ENCODE measurements around the gene EFHD2.
"Not testable (repeated sequence)": the region's sequence is repeated elsewhere in the genome, so short reads cannot be mapped to it uniquely, and the experiment has no call there.

The EFHD2 gene

GRCh38 chr1:15468145-15468544, 58.5 kb downstream of the EFHD2 start:
- Mint-ChIP-seq H3K36me3 (no peaks in the 10 kb centered on the region), H3K4me1 (no peaks in the 10 kb centered on the region), H3K27ac (no peak overlapping the region), H3K27me3 (peaks cover 4 to 6% of the 10 kb centered on the region in 2 donors), H3K4me3 (no peak overlapping the region), H3K9me3 (no peaks in the 10 kb centered on the region)
- ATAC-seq (replicated peaks) (no peak), DNase-seq (no peak)

GRCh38 chr1:15469361-15469760, 59.7 kb downstream of the EFHD2 start:
- no peak overlapping the region for H3K4me3 Mint-ChIP-seq
- H3K9me3 Mint-ChIP-seq: no peaks in the 10 kb centered on the region
- peaks cover 4 to 6% of the 10 kb centered on the region in 2 donors for H3K27me3 Mint-ChIP-seq
- ATAC-seq (replicated peaks): no peak
- H3K4me1 Mint-ChIP-seq: no peaks in the 10 kb centered on the region
- no peaks in the 10 kb centered on the region for H3K36me3 Mint-ChIP-seq
- no peak overlapping the region for H3K27ac Mint-ChIP-seq
- no peak for DNase-seq

GRCh38 chr1:15469821-15470448, 60.2 kb downstream of the EFHD2 start:
- ATAC-seq (replicated peaks); DNase-seq; H3K27ac Mint-ChIP-seq; H3K4me3 Mint-ChIP-seq; H3K27me3 Mint-ChIP-seq; H3K9me3 Mint-ChIP-seq; H3K4me1 Mint-ChIP-seq; H3K36me3 Mint-ChIP-seq: not testable (repeated sequence)

- not testable (repeated sequence) for DNase-seq; H3K4me3 Mint-ChIP-seq; H3K36me3 Mint-ChIP-seq; H3K27ac Mint-ChIP-seq; H3K27me3 Mint-ChIP-seq; H3K9me3 Mint-ChIP-seq; H3K4me1 Mint-ChIP-seq; ATAC-seq (replicated peaks)
These were observed 61.4 kb downstream of the EFHD2 start for GRCh38 chr1:15471067-15471466.

GRCh38 chr1:15471723-15472122, 62.0 kb downstream of the EFHD2 start:
- not testable (repeated sequence) for H3K36me3 Mint-ChIP-seq; H3K9me3 Mint-ChIP-seq; H3K4me1 Mint-ChIP-seq; ATAC-seq (replicated peaks); H3K27ac Mint-ChIP-seq; H3K27me3 Mint-ChIP-seq; DNase-seq; H3K4me3 Mint-ChIP-seq

- no peak overlapping the region for H3K27ac Mint-ChIP-seq
- H3K9me3 Mint-ChIP-seq: no peaks in the 10 kb centered on the region
- ATAC-seq (replicated peaks): no peak
These were observed 62.9 kb downstream of the EFHD2 start for GRCh38 chr1:15472587-15472986.

GRCh38 chr1:15475752-15476314, 66.1 kb downstream of the EFHD2 start, which contains the start of gene CELA2B:
Gene CELA2B (plus strand): TSS chr1:15476104. CDS start chr1:15476126, 22 bp downstream.
- Mint-ChIP-seq H3K27ac (no peak within 1 kb of the TSS), H3K4me1 (no peaks in the 10 kb centered on the region), H3K36me3 (no peaks in the 10 kb centered on the region), H3K9me3 (no peaks in the 10 kb centered on the region), H3K27me3 (no peaks in the 10 kb centered on the region), H3K4me3 (no peak within 1 kb of the TSS)
- DNase-seq (no peak), ATAC-seq (replicated peaks) (no peak)

More at GRCh38 chr1:15472587-15472986, 62.9 kb downstream of the EFHD2 start:
- Mint-ChIP-seq H3K36me3 (no peaks in the 10 kb centered on the region), H3K4me1 (no peaks in the 10 kb centered on the region), H3K27me3 (no peaks in the 10 kb centered on the region), H3K4me3 (no peak overlapping the region)
- DNase-seq: no peak

GRCh38 chr1:15476927-15477326, 67.2 kb downstream of the EFHD2 start:
- no peak for ATAC-seq (replicated peaks)

GRCh38 chr1:15477646-15478212, 68.0 kb downstream of the EFHD2 start:
- ATAC-seq (replicated peaks) (no peak), DNase-seq (no peak)
- peaks cover 0 to 1% of the 10 kb centered on the region in 2 donors for H3K36me3 Mint-ChIP-seq
- no peaks in the 10 kb centered on the region for H3K4me1 Mint-ChIP-seq
- no peak overlapping the region for H3K4me3 Mint-ChIP-seq
- H3K27ac Mint-ChIP-seq: no peak overlapping the region
- H3K27me3 Mint-ChIP-seq: no peaks in the 10 kb centered on the region
- no peaks in the 10 kb centered on the region for H3K9me3 Mint-ChIP-seq

More at GRCh38 chr1:15476927-15477326, 67.2 kb downstream of the EFHD2 start:
- no peak for DNase-seq
- no peak overlapping the region for H3K27ac Mint-ChIP-seq
- H3K27me3 Mint-ChIP-seq: no peaks in the 10 kb centered on the region
- H3K9me3 Mint-ChIP-seq: no peaks in the 10 kb centered on the region
- H3K36me3 Mint-ChIP-seq: no peaks in the 10 kb centered on the region
- H3K4me1 Mint-ChIP-seq: no peaks in the 10 kb centered on the region
- H3K4me3 Mint-ChIP-seq: no peak overlapping the region

Measured in stimulated activated naive B cell treated with anti-CD40 and anti-IgM and Interleukin-4, amounts not matched to agents 10 μg/mL and 1 μg/mL and 100 μg/mL, for 72 hours (primary cell).